ENCODE measurements around the gene RAP1GAP.

Gene RAP1GAP

GRCh38 chr1:21669258-21670058, at the start of gene RAP1GAP:
Gene RAP1GAP (minus strand): TSS chr1:21669357. CDS start chr1:21620032, 49,325 bp downstream.
- no peak for DNase-seq (ENCODE audit: low read depth)

DNA sequence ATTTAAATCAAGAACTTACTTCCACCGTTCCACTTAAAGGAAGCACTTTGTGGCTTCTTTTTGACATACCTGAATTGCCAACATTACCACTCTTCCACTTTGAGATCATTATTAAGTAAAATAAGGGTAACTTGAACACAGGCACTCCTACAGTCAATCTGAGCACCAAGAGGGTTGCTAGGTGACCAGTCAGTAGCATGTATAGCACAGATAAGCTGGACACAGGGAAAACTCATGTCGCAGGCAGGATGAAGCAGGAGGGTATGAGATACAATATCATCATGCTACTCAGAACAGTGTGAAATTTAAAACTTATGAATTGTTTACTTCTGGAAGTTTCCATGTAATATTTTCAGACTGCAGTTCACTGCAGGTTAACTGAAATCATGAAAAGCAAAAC, 47.0 kb upstream of the RAP1GAP start:
- DNase-seq (ENCODE audit: low read depth) = no peak

GRCh38 chr1:21707891-21708290, 38.7 kb upstream of the RAP1GAP start:
- DNase-seq (ENCODE audit: low read depth) = no peak

DNA sequence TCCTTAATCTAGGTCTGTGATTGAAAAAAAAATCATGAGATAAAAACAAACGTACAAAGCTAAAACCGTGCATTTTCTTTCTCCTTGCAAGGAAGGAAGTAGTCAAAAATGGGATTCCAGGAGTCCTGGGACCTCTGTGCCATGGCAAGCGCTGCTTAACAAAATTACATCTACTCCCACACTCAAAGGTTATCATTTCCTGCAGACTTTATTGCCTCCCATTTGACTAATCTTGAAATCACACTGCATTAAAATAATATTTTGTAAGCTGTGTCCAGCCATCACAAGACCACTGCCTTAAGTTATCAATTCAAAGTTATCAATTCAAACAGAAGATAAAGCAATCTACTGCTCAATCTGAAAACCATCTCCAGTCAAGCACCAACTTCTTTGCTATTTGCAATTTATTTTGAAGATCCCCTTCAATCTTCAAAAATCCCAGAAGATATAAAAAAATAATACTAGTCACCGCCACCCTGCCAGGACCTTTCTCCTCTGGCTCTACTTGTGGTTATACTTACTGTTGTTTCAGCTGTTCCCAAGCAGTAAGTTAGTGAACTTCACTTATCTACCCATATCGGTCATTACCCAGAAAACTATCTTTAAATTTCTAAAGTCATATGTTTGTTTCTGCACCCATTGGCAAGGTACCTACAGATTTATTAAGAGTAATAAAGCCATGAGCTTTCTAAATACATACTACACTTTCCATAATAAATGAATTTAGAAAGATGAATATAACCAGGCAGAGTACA, 38.1 kb upstream of the RAP1GAP start:
- no peak for DNase-seq (ENCODE audit: low read depth)

GRCh38 chr1:21706151-21706835, 37.1 kb upstream of the RAP1GAP start:
- no peak for DNase-seq (ENCODE audit: low read depth)

DNA sequence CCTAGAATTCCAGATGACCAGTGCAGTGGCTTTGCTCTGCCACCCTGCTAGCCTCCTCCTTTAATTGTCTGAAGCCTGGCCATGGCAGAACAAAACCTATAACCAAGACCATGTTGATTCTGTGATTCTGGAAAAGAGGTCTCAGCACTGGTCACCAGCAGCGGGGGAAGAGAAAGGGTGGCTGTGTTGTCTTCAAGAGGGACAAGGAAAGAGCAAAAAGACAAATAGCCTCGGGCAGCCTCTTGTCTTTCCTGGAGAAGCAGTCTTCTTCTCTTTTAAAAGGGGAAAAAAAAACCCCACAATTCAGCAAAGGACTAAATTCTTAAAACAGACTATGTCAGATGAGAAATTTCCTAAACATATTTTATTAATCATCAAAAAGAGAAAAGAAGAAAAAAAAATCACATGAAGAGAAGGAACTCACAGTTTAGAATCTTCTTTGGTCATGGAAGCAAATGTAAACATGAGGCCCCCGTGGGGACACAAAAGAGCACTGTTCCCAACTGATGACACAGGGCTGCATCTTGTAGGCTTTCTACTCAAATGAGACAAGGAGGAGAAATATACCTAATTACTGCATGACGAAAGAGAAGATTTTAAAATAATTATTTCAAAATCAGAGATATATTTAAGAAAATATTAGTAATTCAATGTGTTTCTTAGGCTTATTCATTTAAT, 36.3 kb upstream of the RAP1GAP start:
- DNase-seq (ENCODE audit: low read depth) = no peak

DNA sequence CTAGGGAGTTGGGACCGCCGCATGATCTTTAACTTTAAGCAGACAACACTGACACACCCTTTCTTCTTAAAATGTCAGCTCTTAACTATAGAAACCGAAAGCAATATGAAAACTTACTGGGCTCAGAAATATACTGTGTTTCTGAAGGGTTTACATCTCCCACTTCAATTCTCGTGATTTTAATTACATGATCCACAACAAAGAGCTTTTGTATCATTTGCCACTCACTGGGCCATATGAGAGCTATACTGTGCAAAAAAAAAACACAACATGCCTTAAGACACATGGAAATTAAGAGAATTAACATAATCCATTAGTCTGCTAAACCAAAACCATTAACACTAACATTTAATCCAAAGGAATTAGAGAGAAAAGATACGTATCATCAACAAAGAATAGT, 35.0 kb upstream of the RAP1GAP start:
- no peak for DNase-seq (ENCODE audit: low read depth)

DNA sequence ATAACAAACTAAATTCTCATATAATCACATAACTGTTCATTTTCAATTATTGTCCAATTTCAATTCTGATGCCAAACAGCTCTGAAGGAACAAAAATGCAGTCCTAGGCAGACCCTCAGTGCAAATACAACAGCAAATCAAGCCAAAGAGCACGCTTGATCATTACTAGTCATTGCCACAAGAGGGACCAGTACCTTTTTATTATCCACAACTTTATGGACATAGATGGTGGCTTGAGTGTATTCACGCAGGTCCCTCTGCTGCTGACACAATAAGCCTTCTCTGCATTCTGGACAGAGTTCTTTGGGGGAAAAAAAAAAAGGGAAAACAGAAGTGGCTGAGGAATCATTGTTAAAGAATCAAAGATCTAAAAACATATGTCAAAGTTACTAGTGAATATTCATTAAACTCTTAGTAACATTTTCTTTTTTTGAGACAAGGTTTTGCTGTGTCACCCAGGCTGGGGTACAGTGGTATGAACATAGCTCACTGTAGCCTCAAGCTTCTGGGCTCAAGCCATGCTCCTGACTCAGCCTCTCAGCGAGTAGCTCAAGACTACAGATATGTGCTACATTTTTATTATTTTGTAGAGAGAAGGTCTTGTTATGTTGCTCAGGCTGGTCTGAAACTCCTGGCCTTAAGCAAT, 34.3 kb upstream of the RAP1GAP start:
- no peak for DNase-seq (ENCODE audit: low read depth)

DNA sequence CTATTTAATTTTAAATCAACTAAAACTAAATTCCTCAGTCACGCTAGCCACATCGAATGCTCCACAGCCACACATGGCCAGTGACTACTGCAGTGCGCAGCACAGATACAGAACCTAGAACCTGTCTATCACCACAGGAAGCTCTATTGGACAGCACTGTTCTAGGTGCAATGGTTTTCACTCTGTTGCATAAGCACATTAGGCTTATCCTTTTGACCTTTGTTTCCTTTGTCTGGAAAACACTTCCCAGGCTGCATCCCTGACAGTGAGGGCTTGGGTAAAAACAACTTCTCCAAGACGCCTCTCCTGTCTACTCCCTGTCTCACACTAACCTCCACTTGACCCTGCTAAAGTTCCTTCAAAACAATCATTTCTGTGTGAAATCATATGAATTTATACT, 33.6 kb upstream of the RAP1GAP start:
- no peak for DNase-seq (ENCODE audit: low read depth)

GRCh38 chr1:21701401-21701800, 32.2 kb upstream of the RAP1GAP start:
- DNase-seq (ENCODE audit: low read depth) = no peak

- no peak for DNase-seq (ENCODE audit: low read depth)
Observed at GRCh38 chr1:21700094-21700493, 30.9 kb upstream of the RAP1GAP start.

DNA sequence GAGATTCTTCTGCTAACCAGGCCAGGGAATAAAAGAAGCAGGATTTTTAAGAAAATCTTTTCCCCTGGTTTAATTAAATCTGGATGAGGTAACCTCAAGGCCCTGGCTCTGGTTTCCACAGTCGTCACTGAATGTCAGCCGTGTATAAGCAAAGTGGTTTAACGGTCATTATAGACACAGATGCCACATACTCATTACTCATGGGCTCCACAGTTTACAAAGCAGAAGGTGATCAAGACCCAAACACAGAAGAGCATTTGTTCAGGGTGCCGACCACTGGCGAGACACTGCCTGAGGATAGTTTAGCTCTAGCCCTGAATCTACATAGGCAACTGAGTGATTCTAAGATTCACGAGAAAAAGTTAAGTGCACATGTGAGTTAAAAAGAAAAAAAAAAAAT, 27.8 kb upstream of the RAP1GAP start:
- no peak for DNase-seq (ENCODE audit: low read depth)

DNA sequence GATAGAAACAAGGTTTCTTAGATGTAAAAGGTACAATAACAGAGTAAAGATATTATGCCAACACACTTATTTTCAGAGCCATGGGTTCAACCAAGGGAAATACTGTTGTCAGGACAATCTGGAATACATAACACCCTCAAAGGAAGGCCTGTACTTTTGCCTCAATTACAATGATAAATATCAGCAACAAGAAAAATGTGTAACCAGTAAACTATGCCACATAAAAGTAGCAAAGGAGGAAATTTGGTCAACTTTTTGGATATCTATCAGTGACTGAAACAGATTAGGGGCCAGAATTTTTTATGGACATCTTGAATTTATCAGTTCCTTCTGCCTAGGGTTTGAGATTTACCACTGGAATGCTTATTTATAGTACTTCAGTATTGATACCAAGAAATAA, 24.6 kb upstream of the RAP1GAP start:
- DNase-seq (ENCODE audit: low read depth) = no peak

- DNase-seq (ENCODE audit: low read depth) = no peak
Observed at GRCh38 chr1:21691739-21692138, 22.6 kb upstream of the RAP1GAP start.

DNA sequence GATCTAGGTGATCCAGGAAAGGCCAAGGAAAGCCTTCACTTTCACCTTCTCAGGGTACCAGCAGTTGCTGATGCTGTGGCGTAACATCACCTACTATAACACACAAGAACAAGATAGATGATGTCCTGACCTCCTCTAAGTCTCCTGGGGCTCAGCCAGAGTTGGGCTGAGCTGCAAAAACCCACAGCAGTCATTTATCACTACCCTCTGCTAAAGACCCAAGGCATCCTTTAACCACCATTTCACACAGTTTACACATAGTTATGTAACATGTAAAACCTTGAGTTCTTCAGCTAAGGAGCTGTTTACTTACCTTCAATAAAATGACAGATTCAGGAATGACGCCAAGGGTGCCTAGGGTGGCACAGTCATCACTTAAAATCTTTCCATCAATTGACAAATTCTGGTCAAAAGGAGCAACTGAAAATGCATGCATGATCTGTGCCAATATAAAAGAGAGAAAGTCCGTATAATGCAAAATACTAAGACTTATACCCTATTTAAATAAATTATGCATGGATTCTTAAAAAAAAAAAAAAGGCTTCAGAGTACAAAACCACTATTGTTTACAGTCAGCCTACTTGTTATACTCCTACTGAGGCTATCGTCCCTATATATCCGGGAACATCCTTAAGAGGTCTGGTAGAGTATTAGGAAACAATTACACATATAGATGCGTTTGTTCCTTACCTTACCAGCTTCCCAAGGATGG, 20.7 kb upstream of the RAP1GAP start:
- no peak for DNase-seq (ENCODE audit: low read depth)

- no peak for DNase-seq (ENCODE audit: low read depth)
Observed at GRCh38 chr1:21687081-21687529, 17.9 kb upstream of the RAP1GAP start.

- no peak for DNase-seq (ENCODE audit: low read depth)
Observed at GRCh38 chr1:21685946-21686678, 17.0 kb upstream of the RAP1GAP start.

GRCh38 chr1:21681426-21681825, 12.3 kb upstream of the RAP1GAP start:
- DNase-seq (ENCODE audit: low read depth) = no peak

DNA sequence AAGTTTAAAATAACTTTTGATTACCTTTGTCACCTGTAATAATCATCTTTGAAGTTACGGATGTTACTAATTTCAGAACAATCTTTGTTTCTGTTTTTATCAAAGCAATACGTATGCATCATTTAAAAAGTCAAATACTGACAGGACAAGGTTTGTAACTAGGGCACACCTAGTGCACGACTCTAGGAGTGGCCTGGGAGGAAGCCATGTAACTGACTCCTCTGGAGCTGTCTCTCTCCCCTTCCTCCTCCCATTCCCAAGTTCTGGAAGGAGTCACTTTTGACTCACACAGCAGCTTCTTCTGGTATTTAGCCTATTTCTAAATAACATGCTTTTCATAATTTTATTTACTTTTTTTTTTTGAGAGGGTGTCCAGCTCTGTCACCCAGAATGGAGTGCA, 11.8 kb upstream of the RAP1GAP start:
- DNase-seq (ENCODE audit: low read depth) = no peak

DNA sequence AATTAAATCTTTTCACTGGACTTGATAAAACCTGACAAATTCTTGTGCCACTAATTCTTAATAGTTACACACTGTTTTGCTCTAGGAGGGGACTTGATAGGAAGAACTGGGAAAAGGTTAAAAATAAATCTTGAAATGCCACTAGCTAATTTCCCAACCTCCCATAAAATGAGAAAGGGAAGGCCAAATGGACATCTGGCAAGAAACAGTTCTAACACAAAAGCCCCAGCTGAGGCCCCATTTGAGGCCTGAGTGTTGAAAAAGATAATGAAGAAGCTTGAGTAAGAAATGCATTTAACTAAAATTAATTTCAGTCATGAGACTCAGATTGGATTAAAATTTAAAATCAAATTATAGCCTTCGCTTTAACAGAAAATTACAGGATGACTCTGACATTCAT, 11.2 kb upstream of the RAP1GAP start:
- no peak for DNase-seq (ENCODE audit: low read depth)
